Stimulated activated CD4-positive, alpha-beta T cell treated with anti-CD3 and anti-CD28 coated beads, Interleukin-2, amount 100 ng/mL, for 48 hours (primary cell): ENCODE results near the gene TRIM49C.
"Not testable (repeated sequence)": the region's sequence is repeated elsewhere in the genome, so short reads cannot be mapped to it uniquely, and the experiment has no call there.

Experiments used
- DNase-seq, 2 donors: peaks; one replicate each; pipeline ENCODE4 v3.0.0-alpha.2; 2020

TRIM49C gene

GRCh38 chr11:90030806-90031205 lies at the start of gene TRIM49C:
Gene TRIM49C, plus strand, starts transcription at chr11:90031106. Its CDS starts 4,106 bp downstream, at chr11:90035212.
- not testable (repeated sequence) for DNase-seq

GRCh38 chr11:90024184-90024583 lies 6.7 kb upstream of the TRIM49C start:
- DNase-seq, result not testable (repeated sequence)

GRCh38 chr11:90051591-90052209 lies 20.8 kb downstream of the TRIM49C start:
- not testable (repeated sequence) for DNase-seq

- not testable (repeated sequence) for DNase-seq
These were observed 21.4 kb downstream of the TRIM49C start for GRCh38 chr11:90052311-90052710.

- not testable (repeated sequence) for DNase-seq
These were observed 22.6 kb downstream of the TRIM49C start for GRCh38 chr11:90053545-90053944.

GRCh38 chr11:90085650-90086049 lies 54.7 kb downstream of the TRIM49C start, which contains the start of gene UBTFL1:
Gene UBTFL1, plus strand, starts transcription at chr11:90085950. Its CDS starts 0 bp downstream, at chr11:90085950.
- not testable (repeated sequence) for DNase-seq

- DNase-seq, result not testable (repeated sequence)
These were observed 57.8 kb downstream of the TRIM49C start for GRCh38 chr11:90088731-90089130.
